HG02884 (cell line): ENCODE results near the gene TAF6.

ENCODE experiments used
- ATAC-seq: cut with Tn5 transposase; IDR thresholded peaks from one replicate; pipeline ENCODE4 v1.9.1; 2021; ENCODE audit warnings: mild to moderate bottlenecking, moderate library complexity; ENCODE audit not compliant: unreplicated experiment

The TAF6 gene

DNA sequence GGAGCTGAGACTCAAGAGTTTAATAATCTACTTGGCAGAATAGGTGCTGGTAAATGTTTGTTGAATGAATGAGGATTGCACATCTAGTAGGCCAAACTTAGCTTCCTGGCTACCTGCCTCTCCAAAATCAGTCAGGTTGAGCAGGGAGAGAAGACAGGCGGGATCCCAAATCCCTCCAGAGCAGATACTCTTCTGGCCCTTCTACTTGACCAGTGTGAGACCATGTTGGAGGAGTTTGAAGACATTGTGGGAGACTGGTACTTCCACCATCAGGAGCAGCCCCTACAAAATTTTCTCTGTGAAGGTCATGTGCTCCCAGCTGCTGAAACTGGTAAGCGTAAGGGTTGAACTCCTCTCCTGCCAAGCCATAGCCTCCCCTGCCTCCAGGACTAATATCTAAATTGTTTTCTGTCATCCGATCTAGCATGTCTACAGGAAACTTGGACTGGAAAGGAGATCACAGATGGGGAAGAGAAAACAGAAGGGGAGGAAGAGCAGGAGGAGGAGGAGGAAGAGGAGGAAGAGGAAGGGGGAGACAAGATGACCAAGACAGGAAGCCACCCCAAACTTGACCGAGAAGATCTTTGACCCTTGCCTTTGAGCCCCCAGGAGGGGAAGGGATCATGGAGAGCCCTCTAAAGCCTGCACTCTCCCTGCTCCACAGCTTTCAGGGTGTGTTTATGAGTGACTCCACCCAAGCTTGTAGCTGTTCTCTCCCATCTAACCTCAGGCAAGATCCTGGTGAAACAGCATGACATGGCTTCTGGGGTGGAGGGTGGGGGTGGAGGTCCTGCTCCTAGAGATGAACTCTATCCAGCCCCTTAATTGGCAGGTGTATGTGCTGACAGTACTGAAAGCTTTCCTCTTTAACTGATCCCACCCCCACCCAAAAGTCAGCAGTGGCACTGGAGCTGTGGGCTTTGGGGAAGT lies 5.4 kb upstream of the TAF6 start:
- ATAC-seq, result no peak

GRCh38 chr7:100122568-100122967 lies 3.4 kb upstream of the TAF6 start:
- ATAC-seq, result no peak

DNA sequence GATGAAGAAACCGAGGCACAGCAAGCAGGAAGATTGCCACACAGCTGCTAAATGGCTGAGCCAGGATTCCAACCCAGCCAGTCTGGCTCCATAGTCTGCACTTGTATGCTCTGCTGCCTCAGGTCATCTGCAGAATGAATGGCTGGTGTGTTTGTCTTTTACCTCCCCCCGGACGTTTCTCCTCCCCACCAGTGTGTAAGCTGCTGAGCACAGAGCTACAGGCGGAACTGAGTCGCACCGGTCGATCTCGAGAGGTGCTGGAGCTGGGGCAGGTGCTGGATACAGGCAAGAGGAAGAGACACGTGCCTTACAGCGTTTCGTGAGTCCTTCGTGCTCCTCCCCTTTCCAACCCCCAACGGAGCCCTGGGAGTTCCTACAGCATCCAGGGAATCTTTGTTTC lies 2.9 kb upstream of the TAF6 start:
- no peak for ATAC-seq

DNA sequence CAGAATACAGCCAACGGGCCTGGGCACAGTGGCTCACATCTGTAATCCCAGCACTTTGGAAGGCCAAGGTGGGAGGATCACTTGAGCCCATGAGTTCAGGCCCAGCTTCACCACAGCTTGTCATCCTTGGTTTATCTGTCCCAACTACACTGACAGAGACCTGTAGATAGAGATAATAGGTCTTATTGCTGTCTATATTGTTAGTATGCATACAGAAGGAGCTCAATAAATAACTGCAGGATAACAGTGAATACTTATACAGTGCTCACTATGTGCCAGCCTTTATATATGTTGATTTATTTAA lies 1.5 kb upstream of the TAF6 start:
- no peak for ATAC-seq

DNA sequence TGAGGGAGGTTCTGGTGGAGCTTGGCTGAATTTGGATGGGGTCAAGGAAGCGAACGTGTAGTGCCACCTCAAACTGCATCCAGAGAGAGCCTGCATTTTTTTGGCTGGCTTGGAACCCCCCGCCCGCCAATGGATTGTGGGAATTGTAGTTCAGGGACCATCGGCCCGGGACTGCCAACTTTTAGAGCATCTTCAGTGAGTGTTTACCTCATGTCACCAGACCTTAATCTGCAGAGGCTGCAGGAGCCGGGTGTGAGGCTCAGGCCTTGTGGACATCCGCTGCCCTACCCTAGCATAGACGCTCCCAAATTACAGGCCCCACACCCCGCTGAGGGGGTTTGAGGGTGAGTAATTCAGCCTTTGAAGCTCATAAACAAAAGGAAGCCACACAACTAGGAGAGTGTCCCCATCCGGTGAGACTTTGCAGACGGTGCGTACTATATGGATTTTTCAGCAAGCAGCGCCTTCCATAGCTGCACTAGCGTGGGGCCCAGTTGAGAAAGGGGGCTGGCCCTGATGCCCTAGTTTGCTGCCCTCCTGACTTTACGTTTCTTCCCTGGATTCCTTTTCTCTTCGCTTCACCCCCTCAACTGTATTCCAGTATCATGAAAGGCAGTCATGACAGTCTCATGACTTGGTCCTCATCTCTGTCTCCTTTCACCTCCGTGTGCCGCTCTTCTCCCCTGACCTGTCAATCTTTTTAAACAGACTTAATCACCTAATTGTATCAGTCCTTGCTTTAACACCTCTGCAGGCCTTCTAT lies 993 bp upstream of the TAF6 start:
- ATAC-seq, result peak; percentile 22

DNA sequence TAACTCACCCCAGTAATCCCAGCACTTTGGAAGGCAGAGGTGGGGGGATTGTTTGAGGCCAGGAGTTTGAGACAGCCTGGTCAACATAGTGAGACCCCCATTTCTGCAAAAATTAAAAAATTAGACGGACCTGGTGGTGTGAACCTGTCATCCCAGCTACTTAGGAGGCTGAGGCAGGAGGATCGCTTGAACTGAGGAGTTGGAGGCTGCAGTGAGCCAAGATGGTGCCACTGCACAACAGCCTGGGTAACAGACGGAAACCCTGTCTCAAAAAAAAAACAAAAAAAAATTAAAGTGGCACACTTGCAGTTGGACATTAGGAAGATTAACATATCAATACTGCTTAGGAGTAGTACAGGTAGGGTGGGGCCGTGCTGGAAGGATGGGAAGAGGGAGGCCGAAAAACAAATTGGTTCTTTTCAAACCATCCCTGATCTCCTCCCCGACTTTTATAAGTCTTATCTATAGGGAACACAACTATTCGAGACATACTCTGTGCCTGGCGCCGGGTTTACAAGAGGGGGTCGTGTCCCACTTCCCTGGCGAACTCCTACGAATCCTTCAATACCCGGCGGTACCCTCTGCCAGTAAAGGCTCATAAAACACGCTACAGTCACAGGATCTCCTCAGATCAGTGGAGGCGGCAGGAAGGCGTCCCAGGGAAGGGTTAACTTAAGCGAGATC lies 628 bp downstream of the TAF6 start:
- ATAC-seq, result no peak

DNA sequence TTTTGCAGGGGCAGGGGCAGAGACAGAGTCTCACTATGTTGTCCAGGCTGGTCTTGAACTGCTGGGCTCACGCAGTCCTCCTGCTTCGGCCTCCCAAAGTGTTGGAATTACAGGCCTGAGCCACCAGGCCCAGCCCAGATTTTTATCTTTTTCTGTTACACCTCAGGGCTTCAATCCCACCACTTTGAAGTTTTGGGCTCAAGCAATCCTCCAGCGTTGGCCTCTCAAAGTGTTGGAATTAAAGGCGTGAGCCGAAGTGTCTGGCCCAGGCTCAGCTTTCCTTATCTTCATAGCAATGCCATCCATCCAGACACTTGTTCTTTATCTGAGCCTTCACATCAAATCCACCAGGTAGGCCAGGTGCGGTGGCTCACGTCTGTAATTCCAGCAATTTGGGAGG lies 4.1 kb downstream of the TAF6 start:
- no peak for ATAC-seq

GRCh38 chr7:100111914-100112313 lies 7.2 kb downstream of the TAF6 start:
- no peak for ATAC-seq

DNA sequence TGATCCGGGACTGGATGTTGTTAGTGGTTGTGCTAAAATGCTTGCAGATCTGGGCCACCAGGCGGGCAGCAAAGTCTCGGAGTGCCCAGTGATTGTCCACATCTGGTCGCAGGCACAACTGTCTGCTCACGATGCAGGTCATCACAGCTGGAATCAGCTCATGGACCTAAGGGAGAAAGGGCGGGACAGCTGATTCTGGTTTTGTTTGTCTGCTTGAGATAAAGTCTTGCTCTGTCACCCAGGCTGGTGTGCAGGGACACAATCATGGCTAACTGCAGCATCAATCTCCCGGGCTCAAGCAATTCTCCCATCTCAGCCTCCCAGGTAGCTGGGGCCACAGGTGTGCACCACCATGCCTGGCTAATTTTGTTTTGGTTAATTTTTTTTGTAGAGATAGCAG lies 8.0 kb downstream of the TAF6 start:
- ATAC-seq, result no peak

- no peak for ATAC-seq
Measured at GRCh38 chr7:100109521-100110163, 9.5 kb downstream of the TAF6 start.

GRCh38 chr7:100107890-100108289 lies 11.3 kb downstream of the TAF6 start:
- no peak for ATAC-seq

DNA sequence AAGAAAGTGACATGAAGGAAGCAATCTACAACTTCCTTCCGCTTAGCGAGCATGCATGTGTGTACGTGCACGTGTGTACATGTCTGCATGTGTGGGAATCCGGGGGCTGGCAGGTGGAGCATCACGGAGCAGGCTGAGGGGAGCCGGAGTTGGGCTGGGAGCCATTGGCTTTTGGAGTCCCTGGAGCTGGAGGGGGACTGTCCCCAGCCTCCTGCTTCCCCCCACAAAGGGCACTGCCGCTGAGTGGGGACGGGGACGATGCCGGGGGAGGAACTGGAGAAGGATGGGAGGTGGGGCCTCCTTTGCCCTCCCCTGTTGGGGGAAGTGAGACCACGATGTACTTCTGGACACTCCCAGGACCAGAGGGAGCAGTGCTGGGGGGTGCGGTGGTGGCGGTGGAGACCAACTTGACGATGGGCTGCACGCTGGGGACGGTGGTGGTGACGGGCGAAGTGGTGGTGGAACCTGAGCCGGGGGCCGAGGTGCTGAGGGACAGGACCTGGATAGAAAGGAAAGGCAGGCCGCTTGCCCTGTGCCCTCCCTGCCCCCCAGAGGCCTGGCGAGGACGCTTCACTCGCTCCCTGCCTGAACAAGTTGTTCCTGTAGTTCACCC lies 11.9 kb downstream of the TAF6 start:
- ATAC-seq, result no peak

GRCh38 chr7:100106633-100107032 lies 12.5 kb downstream of the TAF6 start:
- no peak for ATAC-seq

DNA sequence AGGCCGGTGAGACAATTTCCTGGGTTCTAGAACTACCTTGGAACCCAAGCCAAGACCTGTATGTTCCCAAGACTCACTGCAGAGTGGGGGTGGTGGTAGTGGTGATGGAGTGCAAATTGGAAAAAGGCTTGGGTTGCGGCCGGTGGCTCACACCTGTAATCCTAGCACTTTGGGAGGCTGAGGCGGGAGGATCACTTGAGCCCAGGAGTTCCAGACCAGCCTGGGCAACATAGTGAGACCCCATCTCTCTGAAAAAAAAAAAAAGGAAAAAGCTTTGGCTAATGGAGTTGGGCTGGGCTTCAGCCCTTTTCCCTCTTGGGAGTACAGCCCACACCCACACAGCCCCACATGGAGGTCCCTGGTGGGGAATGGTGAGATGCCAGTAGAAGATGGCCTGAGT lies 13.6 kb downstream of the TAF6 start:
- ATAC-seq, result no peak

GRCh38 chr7:100102950-100103840 lies 16.0 kb downstream of the TAF6 start:
- ATAC-seq, result no peak

DNA sequence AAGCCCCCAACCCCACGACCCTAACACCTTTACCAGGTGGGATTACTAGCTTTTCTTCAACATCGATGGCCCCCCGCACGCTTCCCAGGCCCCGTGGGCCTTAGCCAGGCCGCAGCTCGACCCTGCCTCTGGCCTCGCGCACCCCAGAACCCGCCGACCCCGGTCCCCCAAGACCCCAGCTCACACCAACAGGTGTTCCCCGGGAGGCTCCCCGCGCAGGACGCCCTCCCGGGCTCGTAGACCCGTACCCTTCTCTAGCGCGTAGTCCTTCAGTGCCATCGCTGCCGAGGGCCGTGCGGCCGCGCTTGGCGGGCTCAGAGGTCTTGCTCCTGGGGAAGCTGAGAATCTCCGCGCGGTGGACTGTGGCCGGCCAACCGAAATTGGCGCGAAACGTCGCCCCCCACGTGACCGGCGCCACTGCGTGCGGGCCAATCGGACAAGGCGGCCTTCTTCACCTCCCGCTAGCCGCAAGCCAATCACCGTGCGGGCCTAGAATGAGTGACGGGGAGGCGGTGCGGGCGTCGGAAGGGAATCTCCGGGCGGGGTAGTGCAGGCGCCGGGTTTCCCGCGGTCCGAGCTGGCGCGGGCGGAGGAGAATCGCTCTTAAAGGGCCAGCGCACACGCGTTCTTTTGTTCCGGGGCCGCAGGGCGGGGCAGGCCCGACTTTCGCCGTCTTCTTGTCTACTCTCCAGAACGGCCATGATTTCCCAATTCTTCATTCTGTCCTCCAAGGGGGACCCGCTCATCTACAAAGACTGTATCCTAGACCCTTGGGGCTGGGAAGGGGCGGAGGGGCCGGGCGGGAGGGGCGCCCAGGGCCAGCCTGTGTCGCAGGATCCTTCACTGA lies 17.9 kb downstream of the TAF6 start, which contains the start of the genes AP4M1 and MCM7:
TSS of gene AP4M1 (plus strand) at position 628 of the 847 bp plus-strand sequence. CDS start at position 700, 72 bp downstream.
TSS of gene MCM7 (minus strand) at position 382 of the 847 bp plus-strand sequence. CDS start at position 279, 103 bp downstream.
- ATAC-seq, result peak; percentile 80

GRCh38 chr7:100100420-100101015 lies 18.6 kb downstream of the TAF6 start:
- ATAC-seq, result peak; percentile 69

DNA sequence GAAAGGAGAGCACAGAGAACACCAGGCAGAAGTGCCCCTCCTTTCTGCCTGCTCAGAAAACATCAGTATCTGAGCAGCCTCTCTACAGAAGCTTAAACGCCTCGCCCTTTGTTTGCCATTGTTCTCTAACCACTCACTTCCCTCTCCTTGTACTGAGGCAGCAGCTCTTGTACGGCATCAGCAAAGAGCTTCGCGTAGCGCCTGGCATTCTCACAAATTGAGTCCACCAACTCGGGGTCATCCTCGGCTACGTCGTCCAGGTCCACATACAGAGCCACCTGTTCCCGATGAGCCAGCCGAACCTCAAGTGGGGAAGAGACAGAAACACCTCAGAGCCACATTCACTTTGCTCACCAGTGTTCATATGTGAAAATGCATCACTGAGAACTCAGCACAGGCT lies 19.7 kb downstream of the TAF6 start:
- no peak for ATAC-seq
